ENCODE measurements around the gene AVPI1.

Gene AVPI1, protein sequence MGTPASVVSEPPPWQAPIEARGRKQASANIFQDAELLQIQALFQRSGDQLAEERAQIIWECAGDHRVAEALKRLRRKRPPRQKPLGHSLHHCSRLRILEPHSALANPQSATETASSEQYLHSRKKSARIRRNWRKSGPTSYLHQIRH

DNA sequence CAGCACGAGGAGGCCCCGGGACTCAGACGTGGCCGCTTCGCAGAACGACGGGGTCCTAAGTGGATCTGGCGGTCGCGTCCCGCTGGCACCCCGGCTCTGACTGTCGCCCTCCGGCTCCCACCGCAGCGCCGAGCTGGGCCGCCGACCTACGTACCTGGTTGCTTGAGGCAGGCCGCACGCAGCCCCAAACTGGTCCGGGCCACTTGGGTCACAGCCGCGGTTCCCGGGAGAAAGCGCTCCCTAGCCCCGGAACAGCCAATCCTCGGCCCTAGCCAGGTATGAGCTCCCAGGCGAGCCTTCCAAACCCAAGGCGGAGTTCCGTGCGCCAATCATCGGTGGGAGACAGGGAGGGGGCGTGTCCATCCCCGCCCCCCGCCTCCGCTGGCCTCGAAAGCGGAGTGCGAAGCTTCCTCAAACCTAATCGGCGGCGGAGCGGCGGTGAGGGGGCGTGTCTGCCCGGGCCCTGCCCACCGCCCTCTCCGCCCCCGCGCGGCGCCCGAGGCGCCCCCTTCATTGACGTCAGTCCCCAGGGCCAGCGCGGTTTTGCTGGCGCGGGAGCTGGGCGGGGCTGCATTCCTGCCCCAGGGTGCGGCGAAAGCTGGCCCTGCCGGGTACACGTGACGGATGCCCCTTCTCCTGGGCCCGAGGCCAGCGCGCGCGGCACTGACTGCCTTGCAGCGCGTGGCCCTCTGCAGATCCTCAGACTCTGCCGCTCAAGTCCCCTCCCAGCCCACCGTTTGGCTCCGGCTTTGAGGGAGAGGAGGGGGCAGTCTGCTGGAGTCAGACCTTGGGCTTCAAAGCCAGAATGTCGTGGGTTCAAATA lies at the start of gene AVPI1:
Gene AVPI1, minus strand, starts transcription at position 280 of the 823 bp plus-strand sequence. CDS start 7,336 bp downstream, outside the sequence.
- peak; percentile 93 for DNase-seq

DNA sequence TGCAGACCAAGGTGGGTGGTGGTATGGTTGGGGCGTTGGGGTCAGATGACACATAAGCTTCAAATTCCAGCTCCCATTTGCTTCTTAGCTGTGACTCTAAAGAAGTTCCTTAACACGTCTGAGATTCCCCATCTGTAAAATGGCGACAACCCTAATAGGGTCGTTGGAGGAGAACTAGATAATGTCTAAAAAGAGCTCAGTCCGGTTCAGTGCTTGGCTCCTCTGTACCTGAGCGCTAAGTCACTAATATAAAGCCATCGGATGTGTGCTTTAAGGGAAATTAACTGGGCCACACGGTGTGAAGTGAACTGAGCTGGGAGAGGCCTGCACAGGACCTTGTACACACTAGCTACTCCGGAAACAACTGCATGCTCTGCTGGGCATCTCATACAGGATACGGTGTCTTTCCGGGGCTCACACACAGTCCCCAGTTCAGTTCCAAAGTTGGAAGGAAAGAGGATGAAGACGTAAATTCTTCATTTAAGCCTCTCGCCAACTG lies 49.4 kb upstream of the AVPI1 start:
- DNase-seq, result no peak

DNA sequence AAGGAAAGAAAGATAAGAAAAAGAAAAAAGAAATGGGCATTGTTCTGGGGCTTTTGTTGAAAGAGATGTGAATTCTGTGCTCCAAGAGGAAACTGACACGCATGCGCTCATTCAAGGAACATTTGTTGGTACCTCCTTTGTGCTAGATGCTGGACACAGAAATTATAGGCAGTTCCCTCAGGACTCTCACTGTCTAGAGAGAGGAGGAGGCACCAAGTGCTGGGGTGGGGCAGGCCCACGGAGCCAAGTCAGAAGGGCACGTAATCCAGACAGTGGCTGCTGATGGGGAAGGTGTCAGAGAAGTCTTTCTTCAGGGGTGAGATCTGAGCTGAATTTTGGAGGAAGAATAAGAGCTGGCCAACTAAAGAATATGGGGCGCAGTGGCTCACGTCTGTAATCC lies 47.0 kb upstream of the AVPI1 start:
- DNase-seq, result no peak

DNA sequence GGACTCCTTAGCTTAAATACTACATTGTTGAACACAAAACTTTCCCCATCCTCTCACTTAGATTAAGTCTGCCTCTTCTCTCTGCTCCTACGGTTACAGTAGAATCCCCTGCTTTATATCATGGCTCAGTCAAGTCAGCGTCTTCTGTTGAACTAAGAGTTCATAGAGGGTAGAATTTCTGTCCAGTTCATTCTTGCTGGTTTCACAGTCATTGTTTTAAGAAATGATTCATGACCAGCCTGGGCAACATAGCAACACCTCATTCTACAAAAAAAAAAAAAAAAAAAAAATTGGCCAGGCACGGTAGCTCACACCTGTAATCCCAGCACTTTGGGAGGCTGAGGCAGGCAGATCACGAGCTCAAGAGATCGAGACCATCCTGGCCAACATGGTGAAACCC lies 46.2 kb upstream of the AVPI1 start:
- DNase-seq, result no peak

DNA sequence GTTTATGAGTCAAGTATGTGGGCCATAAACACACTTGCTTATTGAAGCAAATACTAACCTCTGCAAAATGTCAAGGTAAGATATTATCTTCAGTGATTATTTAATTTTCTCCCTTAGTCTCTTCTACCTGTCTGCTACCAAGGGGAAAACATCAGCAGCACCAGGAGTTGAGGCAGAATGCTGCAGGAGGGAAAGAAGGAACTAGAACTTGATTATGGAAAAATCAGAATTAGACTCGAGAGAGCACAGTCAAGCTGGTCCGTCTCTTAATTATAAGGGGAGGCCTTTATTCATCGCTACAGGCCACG lies 45.0 kb upstream of the AVPI1 start:
- DNase-seq, result no peak

DNA sequence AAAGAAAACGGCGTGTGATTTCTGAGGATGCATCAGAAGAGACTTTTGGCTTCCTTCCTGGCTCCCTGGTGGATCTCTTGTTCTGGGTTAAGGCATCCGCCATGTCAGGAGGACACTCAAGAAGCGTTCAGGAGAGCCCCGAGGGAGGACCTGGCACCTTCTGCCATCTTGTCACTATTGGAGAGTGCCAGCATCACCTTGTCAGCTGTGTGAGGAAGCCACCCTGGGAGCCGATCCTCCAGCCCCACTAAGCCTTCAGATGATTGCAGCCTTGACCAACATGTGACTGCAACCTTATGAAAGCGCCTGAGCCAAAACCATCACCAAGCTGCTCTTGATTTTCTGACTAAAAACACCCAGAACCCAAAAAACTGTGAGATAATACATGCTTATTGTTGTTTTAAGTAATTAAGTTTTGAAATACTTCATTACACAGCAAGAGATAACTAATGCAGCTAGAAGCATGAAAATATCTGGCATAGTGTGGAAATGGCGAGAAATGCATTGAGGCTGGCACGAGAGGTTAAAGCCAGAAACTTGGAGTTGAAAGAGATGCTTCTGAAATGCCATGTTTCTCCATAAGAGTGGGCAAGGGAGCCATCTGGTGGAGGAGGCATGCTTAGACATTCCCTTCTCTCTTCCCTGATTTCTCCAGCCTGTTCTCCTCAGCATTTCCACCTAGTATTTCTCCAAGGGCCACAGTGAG lies 44.5 kb upstream of the AVPI1 start:
- DNase-seq, result peak; percentile 38

DNA sequence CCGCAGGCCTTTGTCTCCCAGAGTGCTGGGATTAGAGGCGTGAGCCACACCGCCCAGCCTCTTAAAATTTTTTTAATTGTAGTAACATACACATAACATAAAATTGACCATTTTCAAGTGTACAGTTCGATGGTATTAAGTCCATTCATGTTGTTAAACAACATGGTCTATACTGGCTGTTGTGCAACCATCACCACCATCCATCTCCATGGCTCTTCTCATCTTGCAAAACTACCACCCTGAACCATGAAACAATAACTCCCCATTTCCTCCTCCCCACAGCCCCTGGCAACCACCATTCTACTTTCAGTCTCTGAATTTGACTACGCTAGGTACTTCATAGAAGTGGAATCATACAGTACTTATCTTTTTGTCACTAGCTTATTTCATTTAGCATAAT lies 42.0 kb upstream of the AVPI1 start:
- no peak for DNase-seq

DNA sequence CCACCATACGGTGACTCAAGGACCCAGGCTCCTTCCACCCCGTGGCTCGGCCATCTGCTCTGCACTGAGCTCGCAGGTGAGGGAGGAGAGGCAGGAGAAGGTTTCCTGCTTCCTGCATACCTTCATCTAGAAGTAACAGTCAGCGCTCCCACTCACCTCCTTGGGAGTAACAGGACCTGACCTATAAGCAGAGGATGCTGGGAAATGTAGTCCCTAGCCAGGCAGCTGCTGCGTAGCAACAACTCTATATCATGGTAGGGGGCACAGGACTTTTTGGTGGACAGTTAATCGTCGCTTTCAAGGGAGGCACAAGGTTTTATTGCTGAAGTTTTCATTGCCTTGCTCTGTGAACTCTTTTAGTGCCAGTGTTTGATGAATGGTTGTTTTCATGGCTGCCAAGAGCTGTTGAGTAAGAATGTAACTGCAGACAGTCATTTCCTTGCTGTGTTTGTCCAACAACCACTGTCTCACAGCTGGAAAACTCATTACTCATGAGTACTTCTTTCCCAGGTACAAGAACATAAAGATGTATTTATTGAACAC lies 39.7 kb upstream of the AVPI1 start:
- no peak for DNase-seq

DNA sequence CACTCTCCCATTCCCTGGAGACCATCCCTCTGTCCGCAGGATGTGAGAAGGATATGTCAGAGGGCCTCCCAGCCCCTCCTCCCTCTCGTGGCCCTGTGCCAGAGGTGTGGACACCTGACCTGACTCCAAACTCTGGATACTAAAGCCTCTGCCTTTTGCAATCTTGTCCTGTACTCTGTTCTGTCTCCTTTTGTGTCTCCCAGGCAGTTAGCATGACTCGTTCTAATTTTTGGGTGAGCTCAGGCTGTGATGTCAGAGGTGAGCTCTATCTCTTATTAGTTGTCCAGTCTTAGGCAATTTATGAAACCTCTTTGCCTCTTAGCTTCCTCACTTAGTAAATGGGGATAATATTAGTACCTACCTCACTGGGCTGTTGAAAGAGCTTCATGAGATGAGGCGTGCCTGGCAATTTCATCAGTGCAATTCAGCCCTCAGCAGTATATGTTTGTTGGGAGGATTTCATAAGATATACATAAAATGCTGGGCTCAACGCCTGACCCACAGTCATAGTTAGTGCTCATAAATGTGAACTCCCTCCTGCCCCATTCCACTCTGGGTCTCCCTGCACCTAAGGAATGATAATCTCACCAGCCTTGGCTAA lies 37.4 kb upstream of the AVPI1 start:
- DNase-seq, result no peak

DNA sequence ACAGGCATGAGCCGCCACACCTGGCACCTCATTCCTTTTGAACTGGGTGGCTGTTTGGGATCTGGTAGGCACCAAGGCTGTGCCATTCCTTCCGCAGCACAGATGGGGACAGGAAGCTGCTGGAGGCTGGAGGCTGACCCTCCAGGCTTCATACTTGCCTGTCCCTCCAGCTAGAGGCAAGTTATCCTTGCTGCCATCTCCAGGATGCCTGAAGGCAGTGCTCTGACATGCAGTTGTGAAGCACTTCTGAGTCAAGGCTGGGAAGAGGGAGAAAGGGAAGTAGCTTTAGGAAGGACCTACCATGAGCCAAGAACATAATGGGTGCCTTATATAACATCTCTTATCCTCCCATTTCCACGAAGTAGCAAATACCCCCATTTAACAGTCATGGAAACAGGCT lies 36.0 kb upstream of the AVPI1 start:
- no peak for DNase-seq

DNA sequence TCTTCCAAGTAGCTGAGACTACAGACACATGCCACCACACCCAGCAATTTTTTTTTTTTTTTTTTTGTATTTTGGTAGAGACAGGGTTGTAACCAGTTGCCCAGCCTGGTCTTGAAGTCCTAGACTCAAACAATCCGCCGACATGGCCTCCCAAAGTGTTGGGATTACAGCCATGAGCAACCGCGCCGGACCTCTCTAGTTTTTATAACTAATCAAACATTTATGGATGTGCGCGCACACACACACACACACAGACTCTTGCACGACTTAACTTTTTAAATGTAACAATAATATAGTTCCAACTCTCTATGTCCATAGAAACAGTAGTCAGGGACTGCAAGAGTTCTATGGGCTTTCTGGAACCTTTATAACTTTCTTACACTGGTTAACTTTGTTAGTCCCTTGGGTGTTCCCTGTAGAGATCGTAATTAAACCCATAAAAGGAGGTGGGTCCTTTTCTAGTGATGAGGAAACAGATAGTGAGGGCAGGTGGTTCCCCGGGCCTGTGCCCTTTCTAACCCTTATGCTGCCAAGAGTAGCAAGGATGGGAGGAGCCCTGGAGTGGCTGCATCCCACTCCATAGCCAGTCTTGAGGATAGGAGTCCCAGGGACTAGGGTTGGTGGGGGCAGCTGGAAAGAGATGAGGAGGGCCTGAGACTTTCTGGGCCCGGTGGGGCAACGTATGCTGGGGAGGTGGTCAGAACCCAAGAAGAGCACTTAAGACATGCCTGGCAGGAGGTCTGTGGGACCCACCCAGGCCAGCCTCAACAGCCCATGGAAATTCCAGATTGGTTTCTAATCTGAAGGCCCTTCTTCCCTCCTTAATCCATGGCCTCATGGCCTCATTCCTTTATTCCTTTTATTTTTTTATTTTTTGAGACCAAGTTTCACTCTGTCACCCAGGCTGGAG lies 35.1 kb upstream of the AVPI1 start:
- no peak for DNase-seq

DNA sequence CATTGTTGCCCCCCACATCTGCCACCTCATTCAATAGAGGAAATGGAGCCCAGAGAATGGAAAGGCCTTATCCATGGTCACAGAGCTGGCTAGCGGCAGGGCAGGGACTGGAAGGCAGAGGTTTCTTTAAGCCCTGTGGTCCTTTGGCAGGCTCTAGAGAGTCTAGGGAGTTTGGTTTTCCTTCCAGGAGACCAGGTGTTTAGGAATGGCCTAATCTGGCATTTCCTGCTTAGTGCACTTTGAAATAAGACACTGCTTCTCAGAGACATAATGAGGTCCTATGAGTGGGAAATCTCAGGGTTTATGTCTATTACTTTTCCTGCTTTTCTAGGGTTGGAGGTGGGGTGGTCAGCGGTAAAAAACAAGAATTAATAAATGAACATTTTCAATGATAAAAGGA lies 32.6 kb upstream of the AVPI1 start:
- no peak for DNase-seq

DNA sequence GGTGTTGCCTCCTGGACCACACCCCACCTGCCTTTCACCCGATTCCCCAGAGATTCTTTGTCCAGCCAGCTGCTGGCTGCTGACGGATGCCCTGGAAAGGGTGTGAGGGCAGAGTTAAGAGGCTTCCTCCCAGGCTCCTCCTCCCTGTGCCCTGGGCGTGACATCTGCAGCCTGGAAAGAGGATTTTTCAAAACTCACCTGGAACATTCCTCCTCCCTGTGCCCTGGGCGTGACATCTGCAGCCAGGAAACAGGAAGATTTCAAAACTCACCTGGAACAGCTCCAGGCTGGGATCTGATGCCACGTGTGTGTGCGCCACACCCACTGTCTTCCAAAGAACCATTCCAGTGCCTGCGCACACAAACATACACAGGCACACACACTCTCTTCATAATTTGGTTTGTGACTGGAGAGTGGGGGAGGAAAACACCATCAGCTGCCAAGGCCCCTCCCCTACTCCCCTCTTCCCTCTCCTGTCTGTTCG lies 31.7 kb upstream of the AVPI1 start:
- DNase-seq, result no peak

DNA sequence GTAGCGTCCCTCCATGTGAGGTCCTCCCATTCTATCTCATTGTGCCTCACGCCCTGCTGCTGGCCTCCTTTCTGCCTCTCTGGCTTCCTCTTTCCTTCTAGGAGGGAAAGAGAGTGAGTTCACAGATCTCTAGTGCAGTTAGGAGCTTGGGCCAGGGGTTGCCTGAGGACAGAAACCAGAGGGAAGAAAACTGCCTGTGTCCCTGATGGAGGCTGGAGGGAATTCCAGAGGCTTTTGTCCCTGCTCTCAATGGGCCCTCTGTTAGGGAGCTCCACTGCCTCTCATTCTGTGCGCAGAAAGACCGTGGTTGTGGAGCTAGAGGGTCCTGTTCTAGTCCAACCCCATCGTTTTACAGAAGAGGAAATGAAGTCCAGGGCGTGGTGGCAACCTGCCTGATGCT lies 31.1 kb upstream of the AVPI1 start:
- DNase-seq, result no peak

DNA sequence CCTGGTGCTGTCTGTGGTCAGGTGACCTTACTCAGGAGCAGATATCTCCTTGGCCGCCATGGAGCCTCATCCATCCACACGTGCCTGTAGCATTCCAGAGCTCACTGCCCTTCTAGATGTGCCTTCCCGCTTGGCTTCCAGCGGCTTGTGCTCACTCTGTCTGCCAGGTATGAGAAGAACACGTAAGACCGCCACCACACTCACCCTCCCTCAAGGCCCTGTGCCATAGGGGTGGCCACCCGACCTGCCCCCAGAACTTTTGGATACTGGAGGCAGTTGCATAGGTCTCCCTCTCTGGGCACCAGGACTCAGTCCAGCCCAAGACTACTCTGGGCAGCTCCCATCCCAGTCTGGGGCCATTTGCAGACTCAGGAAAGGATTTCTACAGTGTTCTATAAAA lies 30.6 kb upstream of the AVPI1 start:
- no peak for DNase-seq

DNA sequence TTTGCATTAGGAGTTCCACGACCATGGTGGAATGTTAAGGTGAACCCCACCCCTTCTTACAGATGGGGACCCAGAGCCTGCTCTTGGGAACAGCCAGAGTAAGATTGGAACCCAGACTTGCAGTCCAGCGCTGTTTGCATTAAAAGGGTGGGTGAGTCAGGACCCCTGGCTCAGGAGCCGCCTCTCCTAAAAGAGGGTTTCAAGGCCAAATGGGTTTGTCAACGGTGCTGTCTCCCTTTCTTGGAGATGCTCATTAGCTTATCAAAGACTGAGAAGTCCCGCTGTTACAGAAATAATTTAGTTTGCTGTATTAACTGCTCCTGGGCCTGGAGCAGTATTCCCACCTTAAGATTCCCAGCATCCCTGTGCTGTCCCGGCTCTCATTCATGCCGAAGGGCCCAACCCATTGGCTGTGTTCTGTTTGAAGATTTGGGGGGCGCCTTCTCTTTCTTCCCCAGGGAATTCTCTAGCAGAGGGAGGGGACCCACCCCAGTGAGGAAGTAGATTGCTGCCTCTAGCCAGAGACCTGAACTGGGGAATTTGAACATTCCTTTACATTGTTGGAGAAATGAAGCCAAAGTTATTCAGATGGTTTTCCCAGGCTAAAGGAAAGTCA lies 28.3 kb upstream of the AVPI1 start:
- no peak for DNase-seq

DNA sequence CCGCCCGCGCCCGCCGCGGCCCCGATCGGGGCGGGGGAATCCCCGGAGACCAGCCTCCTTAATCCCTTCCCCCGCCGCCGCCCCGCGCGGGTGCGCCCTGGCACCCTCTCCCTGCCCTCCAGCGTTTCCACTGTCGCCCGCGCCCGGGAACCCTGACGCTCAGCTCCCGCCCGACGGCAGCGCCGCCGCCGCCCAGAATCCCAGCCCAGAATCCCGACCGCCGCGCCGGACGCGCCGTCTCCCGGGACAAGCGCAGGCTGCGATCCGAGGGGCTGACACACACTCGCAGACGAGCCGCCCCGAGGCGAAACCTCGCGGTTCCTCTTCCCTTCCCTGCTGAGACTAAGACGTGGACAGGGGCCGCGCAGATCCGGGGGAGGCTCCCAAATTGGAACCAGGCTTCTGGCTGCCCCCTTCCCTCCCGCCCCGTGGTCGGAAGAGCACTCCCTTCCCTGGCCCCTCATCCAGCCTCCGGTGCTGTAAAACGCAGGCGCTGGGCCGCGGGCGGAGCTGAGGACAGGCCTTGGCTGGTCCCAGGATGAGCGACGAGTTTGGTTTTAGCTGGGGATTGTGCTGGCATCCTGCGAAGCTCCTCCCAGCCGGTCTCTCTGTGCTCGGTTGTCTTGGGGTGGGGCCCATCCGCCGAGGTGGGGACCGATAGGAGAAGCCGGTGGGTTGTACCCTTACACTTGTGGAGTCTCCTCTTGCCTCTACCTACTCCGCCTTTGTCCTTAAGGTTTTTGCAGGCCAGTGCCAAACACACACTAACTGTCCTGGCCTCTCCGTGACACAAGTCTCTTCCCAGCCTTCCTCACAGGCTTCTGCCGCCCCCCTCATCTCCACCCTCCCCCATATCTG lies 27.6 kb upstream of the AVPI1 start:
- peak; percentile 24 for DNase-seq

DNA sequence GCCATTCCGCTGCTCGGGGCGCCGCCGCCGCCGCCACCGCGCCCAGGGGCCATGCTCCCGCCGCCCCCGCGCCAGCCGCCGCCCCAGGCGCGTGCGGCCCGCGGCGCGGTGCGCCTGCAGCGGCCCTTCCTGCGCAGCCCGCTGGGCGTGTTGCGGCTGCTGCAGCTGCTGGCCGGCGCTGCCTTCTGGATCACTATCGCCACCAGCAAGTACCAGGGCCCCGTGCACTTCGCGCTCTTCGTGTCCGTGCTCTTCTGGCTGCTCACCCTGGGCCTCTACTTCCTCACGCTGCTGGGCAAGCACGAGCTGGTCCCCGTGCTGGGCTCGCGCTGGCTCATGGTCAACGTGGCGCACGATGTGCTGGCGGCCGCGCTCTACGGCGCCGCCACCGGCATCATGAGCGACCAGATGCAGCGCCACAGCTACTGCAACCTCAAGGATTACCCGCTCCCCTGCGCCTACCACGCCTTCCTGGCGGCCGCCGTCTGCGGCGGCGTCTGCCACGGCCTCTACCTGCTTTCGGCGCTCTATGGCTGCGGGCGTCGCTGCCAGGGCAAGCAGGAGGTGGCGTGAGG lies 26.9 kb upstream of the AVPI1 start:
- peak; percentile 46 for DNase-seq

DNA sequence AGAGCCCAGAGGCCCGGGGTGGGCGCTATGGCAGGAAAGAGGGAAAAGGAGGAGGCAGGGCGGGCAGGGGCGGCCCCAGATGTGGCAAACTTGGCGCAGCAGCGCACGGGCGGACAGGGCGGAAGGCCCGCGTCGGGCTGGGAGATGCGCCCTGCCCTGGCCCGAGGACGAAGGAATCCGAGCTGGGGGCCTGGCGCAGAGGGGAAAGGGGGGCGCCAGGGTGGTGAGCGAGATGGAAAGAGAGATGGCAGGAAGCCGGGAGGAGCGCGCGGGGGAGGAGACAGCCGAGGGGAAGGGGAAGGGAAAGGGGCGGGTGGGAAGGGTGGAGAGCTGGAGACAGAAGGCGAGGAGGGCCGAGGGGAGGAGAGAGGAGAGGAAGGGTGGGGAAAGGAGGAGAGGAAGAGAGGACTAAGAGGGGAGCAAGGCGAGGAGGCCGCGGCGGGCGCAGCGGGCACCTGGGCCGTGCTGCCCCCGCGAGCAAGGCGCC lies 26.3 kb upstream of the AVPI1 start, which contains the start of gene MARVELD1:
Gene MARVELD1, plus strand, starts transcription at position 392 of the 487 bp plus-strand sequence. CDS start 147 bp downstream, outside the sequence.
- DNase-seq, result no peak
